ENCODE measurements around the gene TRIM37. TPM values are rescaled to one million over a fixed set of nuclear protein-coding genes. Genes with fewer than 3 reads are reported as not detected.

Gene TRIM37
- polyA plus RNA-seq, 1 of the 3 experiments (the other 2 are of a cell fraction): 20.5 TPM

DNA sequence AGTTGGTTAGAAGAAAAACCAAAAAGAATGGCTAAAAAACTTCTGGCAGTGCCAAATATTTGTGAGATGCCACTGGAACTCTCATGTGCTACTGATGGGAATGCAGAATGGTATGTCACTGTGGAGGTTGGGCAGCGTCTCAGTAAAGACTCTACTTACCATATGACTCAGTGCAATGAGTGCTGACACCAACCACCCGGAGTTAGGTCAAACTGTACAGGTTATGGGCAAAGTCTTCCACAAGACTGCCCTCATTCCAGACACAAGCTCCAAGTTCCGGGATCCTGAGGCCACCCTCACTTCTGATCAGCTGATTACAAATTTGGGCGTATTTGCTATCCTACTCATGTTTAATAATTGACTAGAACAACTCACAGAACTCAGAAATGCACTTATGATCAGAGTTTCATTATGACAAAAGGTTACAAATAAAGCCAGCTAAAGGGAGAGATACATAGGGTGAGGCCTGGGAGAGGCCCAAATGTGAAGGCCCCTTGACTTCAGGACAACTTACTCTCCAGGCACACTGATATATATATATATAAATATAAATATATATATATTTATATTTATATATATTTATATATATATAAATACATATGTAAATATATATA is 114.9 kb downstream of the TRIM37 start (continued):
- TF ChIP-seq, protein P1, sequence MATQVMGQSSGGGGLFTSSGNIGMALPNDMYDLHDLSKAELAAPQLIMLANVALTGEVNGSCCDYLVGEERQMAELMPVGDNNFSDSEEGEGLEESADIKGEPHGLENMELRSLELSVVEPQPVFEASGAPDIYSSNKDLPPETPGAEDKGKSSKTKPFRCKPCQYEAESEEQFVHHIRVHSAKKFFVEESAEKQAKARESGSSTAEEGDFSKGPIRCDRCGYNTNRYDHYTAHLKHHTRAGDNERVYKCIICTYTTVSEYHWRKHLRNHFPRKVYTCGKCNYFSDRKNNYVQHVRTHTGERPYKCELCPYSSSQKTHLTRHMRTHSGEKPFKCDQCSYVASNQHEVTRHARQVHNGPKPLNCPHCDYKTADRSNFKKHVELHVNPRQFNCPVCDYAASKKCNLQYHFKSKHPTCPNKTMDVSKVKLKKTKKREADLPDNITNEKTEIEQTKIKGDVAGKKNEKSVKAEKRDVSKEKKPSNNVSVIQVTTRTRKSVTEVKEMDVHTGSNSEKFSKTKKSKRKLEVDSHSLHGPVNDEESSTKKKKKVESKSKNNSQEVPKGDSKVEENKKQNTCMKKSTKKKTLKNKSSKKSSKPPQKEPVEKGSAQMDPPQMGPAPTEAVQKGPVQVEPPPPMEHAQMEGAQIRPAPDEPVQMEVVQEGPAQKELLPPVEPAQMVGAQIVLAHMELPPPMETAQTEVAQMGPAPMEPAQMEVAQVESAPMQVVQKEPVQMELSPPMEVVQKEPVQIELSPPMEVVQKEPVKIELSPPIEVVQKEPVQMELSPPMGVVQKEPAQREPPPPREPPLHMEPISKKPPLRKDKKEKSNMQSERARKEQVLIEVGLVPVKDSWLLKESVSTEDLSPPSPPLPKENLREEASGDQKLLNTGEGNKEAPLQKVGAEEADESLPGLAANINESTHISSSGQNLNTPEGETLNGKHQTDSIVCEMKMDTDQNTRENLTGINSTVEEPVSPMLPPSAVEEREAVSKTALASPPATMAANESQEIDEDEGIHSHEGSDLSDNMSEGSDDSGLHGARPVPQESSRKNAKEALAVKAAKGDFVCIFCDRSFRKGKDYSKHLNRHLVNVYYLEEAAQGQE (IDR thresholded peaks at IDR 0.05; ENCODE audit: low read depth, low read length): no peak
- TF ChIP-seq MEF2A (IDR thresholded peaks at IDR 0.05; ENCODE audit: borderline replicate concordance, low read depth): no peak
- TF ChIP-seq ELF1 (IDR thresholded peaks at IDR 0.05): no peak
- TF ChIP-seq FOXM1 (IDR thresholded peaks at IDR 0.05; ENCODE audit: low read depth): no peak

DNA sequence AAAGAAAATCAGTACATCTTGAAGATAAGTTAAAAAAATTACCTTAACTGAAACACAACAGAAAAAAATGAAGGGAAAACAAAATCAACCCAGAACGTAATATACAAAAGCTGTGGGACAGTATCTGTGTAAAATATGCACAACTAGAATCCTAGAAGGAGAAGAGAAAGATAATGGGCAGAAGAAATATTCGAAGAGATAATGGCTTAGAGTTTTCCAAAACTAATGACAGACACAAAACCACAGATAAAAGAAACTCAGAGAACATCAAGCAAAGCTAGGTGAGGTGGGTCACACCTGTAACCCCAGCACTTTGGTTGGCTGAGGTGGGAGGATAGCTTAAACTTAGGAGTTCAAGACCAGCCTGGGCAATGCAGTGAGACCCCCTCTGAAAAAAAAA is 117.1 kb downstream of the TRIM37 start:
- Histone ChIP-seq H3K4me2 (no peak overlapping the region), H3K4me3 (ENCODE audit: low read depth in 2 of 2, low read length in 1 of 2) (no peak overlapping the region), H3F3A (replicated peaks; ENCODE audit: insufficient read depth) (peaks cover 4% of the 10 kb centered on the region), H3K9me3 (no peaks in the 10 kb centered on the region), H3K27ac (ENCODE audit: low read depth in 2 of 2, low read length in 1 of 2) (no peak overlapping the region), H2AFZ (ENCODE audit: low read depth) (no peak overlapping the region), H3K36me3 (replicated peaks in 1 of 2; ENCODE audit: control insufficient read depth in 1 of 2, insufficient read depth in 2 of 2, low read length in 1 of 2) (peaks cover 2 to 9% of the 10 kb centered on the region in 2 experiments), H3K9ac (no peak overlapping the region), H3K9me2 (no peaks in the 10 kb centered on the region), H3K4me1 (ENCODE audit: control insufficient read depth in 1 of 2, insufficient read depth in 2 of 2, low read depth in 1 of 2, low read length in 1 of 2) (peaks cover 0 to 4% of the 10 kb centered on the region in 2 experiments; a peak in 1 of 4 replicates), H3K27me3 (ENCODE audit: insufficient read depth) (no peaks in the 10 kb centered on the region), H3K79me2 (ENCODE audit: insufficient read depth) (no peaks in the 10 kb centered on the region), H4K20me1 (ENCODE audit: insufficient read depth) (no peaks in the 10 kb centered on the region)
- ChIA-PET CTCF (interaction anchor here (0.5 to 3.0 kb wide), 4 partner anchors 16 to 412 kb away, joined by 3 to 17 read pairs (median 6); no protein-coding TSS in a partner anchor), POLR2A (interaction anchor here (1.0 kb wide), 1 partner anchor 471 kb away, joined by 5 read pairs; no protein-coding TSS in a partner anchor)
- no peak for DNase-seq
- WGBS (ENCODE audit: low lambda C conversion rate): 75% methylated on average over 2 of the region's 2 CpGs
- TF ChIP-seq TCF12 (IDR thresholded peaks at IDR 0.05): no peak
- TF ChIP-seq GATA2 (CRISPR knock-in tag; IDR thresholded peaks at IDR 0.05): no peak
- TF ChIP-seq RAD21 (IDR thresholded peaks at IDR 0.05; ENCODE audit: low read length): no peak
- no peak for TF ChIP-seq MXI1 (IDR thresholded peaks at IDR 0.05; ENCODE audit: low read depth, low read length)
- TF ChIP-seq, protein P2, sequence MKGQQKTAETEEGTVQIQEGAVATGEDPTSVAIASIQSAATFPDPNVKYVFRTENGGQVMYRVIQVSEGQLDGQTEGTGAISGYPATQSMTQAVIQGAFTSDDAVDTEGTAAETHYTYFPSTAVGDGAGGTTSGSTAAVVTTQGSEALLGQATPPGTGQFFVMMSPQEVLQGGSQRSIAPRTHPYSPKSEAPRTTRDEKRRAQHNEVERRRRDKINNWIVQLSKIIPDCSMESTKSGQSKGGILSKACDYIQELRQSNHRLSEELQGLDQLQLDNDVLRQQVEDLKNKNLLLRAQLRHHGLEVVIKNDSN (IDR thresholded peaks at IDR 0.05; ENCODE audit: borderline replicate concordance, low read depth): no peak
- TF ChIP-seq TEAD4 (IDR thresholded peaks at IDR 0.05; ENCODE audit: borderline replicate concordance, insufficient read depth): no peak
- no peak for TF ChIP-seq YY1 (IDR thresholded peaks at IDR 0.05; ENCODE audit: low read depth)
- no peak for TF ChIP-seq RFX5 (IDR thresholded peaks at IDR 0.05; ENCODE audit: low read length)
- TF ChIP-seq MEF2A (IDR thresholded peaks at IDR 0.05; ENCODE audit: borderline replicate concordance, low read depth): no peak
- TF ChIP-seq, protein P3, sequence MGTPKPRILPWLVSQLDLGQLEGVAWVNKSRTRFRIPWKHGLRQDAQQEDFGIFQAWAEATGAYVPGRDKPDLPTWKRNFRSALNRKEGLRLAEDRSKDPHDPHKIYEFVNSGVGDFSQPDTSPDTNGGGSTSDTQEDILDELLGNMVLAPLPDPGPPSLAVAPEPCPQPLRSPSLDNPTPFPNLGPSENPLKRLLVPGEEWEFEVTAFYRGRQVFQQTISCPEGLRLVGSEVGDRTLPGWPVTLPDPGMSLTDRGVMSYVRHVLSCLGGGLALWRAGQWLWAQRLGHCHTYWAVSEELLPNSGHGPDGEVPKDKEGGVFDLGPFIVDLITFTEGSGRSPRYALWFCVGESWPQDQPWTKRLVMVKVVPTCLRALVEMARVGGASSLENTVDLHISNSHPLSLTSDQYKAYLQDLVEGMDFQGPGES (IDR thresholded peaks at IDR 0.05; ENCODE audit: low read depth, low read length): no peak
- TF ChIP-seq RCOR1 (IDR thresholded peaks at IDR 0.05; ENCODE audit: low read length): no peak
